Measurements from ENCODE around the gene JARID2. TPM values are rescaled to one million over a fixed set of nuclear protein-coding genes. Genes with fewer than 3 reads are reported as not detected.

Gene JARID2
- total and polyA plus RNA-seq, 9 of the 15 experiments (the other 6 are each of a cell fraction or from before 2014, with no cell fraction given): 5.0 to 29.0 (median 15.6) TPM

GRCh38 chr6:15337582-15337981, 91.7 kb downstream of the JARID2 start (continued):
- TF ChIP-seq, protein P1, sequence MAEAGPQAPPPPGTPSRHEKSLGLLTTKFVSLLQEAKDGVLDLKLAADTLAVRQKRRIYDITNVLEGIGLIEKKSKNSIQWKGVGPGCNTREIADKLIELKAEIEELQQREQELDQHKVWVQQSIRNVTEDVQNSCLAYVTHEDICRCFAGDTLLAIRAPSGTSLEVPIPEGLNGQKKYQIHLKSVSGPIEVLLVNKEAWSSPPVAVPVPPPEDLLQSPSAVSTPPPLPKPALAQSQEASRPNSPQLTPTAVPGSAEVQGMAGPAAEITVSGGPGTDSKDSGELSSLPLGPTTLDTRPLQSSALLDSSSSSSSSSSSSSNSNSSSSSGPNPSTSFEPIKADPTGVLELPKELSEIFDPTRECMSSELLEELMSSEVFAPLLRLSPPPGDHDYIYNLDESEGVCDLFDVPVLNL (CRISPR knock-in tag; IDR thresholded peaks at IDR 0.05; ENCODE audit: low read depth): no peak
- TF ChIP-seq SMARCA4 (IDR thresholded peaks at IDR 0.05) (peak; percentile 36; the same call in 1 of the 2 replicates), FOXP1 (CRISPR knock-in tag; IDR thresholded peaks at IDR 0.05) (0 out of 2 replicates have a peak, but pooled peaks have one; percentile 12), PPARD (CRISPR knock-in tag; IDR thresholded peaks at IDR 0.05) (no peak), RAD21 (CRISPR knock-in tag; conservative IDR thresholded peaks at IDR 0.05 in 1 of 2, IDR thresholded peaks at IDR 0.05 in 1 of 2) (peak in 1 of 2 experiments; percentile 64; a peak in 3 of 4 replicates), ARID2 (IDR thresholded peaks at IDR 0.05) (0 out of 2 replicates have a peak, but pooled peaks have one; percentile 5), MAZ (CRISPR knock-in tag; conservative IDR thresholded peaks at IDR 0.05 in 1 of 2, IDR thresholded peaks at IDR 0.05 in 1 of 2) (peak in 1 of 2 experiments; percentile 51; a peak in 1 of 4 replicates), SP1 (CRISPR knock-in tag; IDR thresholded peaks at IDR 0.05) (no peak), ZNF551 (CRISPR knock-in tag; IDR thresholded peaks at IDR 0.05) (no peak)
- TF ChIP-seq, protein P2, sequence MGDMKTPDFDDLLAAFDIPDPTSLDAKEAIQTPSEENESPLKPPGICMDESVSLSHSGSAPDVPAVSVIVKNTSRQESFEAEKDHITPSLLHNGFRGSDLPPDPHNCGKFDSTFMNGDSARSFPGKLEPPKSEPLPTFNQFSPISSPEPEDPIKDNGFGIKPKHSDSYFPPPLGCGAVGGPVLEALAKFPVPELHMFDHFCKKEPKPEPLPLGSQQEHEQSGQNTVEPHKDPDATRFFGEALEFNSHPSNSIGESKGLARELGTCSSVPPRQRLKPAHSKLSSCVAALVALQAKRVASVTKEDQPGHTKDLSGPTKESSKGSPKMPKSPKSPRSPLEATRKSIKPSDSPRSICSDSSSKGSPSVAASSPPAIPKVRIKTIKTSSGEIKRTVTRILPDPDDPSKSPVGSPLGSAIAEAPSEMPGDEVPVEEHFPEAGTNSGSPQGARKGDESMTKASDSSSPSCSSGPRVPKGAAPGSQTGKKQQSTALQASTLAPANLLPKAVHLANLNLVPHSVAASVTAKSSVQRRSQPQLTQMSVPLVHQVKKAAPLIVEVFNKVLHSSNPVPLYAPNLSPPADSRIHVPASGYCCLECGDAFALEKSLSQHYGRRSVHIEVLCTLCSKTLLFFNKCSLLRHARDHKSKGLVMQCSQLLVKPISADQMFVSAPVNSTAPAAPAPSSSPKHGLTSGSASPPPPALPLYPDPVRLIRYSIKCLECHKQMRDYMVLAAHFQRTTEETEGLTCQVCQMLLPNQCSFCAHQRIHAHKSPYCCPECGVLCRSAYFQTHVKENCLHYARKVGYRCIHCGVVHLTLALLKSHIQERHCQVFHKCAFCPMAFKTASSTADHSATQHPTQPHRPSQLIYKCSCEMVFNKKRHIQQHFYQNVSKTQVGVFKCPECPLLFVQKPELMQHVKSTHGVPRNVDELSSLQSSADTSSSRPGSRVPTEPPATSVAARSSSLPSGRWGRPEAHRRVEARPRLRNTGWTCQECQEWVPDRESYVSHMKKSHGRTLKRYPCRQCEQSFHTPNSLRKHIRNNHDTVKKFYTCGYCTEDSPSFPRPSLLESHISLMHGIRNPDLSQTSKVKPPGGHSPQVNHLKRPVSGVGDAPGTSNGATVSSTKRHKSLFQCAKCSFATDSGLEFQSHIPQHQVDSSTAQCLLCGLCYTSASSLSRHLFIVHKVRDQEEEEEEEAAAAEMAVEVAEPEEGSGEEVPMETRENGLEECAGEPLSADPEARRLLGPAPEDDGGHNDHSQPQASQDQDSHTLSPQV (IDR thresholded peaks at IDR 0.05): 0 out of 2 replicates have a peak, but pooled peaks have one; percentile 47
- TF ChIP-seq, protein P3, sequence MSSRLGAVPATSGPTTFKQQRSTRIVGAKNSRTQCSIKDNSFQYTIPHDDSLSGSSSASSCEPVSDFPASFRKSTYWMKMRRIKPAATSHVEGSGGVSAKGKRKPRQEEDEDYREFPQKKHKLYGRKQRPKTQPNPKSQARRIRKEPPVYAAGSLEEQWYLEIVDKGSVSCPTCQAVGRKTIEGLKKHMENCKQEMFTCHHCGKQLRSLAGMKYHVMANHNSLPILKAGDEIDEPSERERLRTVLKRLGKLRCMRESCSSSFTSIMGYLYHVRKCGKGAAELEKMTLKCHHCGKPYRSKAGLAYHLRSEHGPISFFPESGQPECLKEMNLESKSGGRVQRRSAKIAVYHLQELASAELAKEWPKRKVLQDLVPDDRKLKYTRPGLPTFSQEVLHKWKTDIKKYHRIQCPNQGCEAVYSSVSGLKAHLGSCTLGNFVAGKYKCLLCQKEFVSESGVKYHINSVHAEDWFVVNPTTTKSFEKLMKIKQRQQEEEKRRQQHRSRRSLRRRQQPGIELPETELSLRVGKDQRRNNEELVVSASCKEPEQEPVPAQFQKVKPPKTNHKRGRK (tag; IDR thresholded peaks at IDR 0.05): no peak
- TF ChIP-seq, protein P4, sequence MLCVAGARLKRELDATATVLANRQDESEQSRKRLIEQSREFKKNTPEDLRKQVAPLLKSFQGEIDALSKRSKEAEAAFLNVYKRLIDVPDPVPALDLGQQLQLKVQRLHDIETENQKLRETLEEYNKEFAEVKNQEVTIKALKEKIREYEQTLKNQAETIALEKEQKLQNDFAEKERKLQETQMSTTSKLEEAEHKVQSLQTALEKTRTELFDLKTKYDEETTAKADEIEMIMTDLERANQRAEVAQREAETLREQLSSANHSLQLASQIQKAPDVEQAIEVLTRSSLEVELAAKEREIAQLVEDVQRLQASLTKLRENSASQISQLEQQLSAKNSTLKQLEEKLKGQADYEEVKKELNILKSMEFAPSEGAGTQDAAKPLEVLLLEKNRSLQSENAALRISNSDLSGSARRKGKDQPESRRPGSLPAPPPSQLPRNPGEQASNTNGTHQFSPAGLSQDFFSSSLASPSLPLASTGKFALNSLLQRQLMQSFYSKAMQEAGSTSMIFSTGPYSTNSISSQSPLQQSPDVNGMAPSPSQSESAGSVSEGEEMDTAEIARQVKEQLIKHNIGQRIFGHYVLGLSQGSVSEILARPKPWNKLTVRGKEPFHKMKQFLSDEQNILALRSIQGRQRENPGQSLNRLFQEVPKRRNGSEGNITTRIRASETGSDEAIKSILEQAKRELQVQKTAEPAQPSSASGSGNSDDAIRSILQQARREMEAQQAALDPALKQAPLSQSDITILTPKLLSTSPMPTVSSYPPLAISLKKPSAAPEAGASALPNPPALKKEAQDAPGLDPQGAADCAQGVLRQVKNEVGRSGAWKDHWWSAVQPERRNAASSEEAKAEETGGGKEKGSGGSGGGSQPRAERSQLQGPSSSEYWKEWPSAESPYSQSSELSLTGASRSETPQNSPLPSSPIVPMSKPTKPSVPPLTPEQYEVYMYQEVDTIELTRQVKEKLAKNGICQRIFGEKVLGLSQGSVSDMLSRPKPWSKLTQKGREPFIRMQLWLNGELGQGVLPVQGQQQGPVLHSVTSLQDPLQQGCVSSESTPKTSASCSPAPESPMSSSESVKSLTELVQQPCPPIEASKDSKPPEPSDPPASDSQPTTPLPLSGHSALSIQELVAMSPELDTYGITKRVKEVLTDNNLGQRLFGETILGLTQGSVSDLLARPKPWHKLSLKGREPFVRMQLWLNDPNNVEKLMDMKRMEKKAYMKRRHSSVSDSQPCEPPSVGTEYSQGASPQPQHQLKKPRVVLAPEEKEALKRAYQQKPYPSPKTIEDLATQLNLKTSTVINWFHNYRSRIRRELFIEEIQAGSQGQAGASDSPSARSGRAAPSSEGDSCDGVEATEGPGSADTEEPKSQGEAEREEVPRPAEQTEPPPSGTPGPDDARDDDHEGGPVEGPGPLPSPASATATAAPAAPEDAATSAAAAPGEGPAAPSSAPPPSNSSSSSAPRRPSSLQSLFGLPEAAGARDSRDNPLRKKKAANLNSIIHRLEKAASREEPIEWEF (CRISPR knock-in tag; IDR thresholded peaks at IDR 0.05): no peak

All from K562 (cell line).